ENCODE data around the gene NDUFB7.

GRCh38 chr19:14563989-14564651 lies 7.7 kb downstream of the NDUFB7 start:
- no peak for TF ChIP-seq GATA2 (IDR thresholded peaks at IDR 0.05; ENCODE audit: low read depth, low read length)
- TF ChIP-seq GATA3 (IDR thresholded peaks at IDR 0.05; ENCODE audit: low read depth, low read length), result no peak

Data from SH-SY5Y (cell line).